Hepatocyte (in vitro differentiated cells): Measurements from ENCODE around the gene TMEM222.

Source experiments
- CTCF ChIP-seq: fragments of 200-600 bp; sonication (generic); IDR thresholded peaks from 2 replicates; pipeline ENCODE4 v1.5.1; 2016; ENCODE audit warnings: antibody characterized with exemption, mild to moderate bottlenecking; ENCODE audit not compliant: poor library complexity
- EZH2 ChIP-seq: fragments of 200-600 bp; sonication (generic); IDR thresholded peaks from 2 replicates; pipeline ENCODE4 v1.6.1; 2016; ENCODE audit warnings: antibody characterized with exemption, mild to moderate bottlenecking, borderline replicate concordance
- EZH2phosphoT487 ChIP-seq: fragments of 200-600 bp; sonication (generic); IDR thresholded peaks from one replicate; pipeline ENCODE4 v1.6.1; 2018; ENCODE audit warnings: antibody characterized with exemption, mild to moderate bottlenecking, low read depth, moderate library complexity; ENCODE audit not compliant: unreplicated experiment, severe bottlenecking

GRCh38 chr1:27358038-27358927, 36.3 kb downstream of the TMEM222 start:
- TF ChIP-seq CTCF = no peak
- TF ChIP-seq EZH2 = no peak
- TF ChIP-seq EZH2phosphoT487 = no peak
